MM.1S (cell line): ENCODE results near the gene KCNN2.
A peak's percentile ranks its signal among the peaks of the same experiment; 100 is the strongest.

Source experiments
- DNase-seq: peaks from one replicate; pipeline ENCODE4 v3.0.0-alpha.2; 2015
- H2AFZ ChIP-seq: fragments of 300-600 bp; sonication (generic); 2 replicates; pipeline ENCODE4 v1.6.0; 2016; ENCODE audit warnings: antibody characterized with exemption, low read length
- H3F3A ChIP-seq: fragments of 300-600 bp; sonication (generic); 2 replicates; pipeline ENCODE4 v1.6.1; 2016; ENCODE audit warnings: mild to moderate bottlenecking, antibody characterized with exemption, low read length, moderate library complexity, mixed read lengths; ENCODE audit not compliant: insufficient read depth
- H3K27ac ChIP-seq: fragments of 300-600 bp; sonication (generic); 2 replicates; pipeline ENCODE4 v1.5.1; 2016; ENCODE audit warnings: mild to moderate bottlenecking, low read length
- H3K27me3 ChIP-seq: fragments of 300-600 bp; sonication (generic); replicated peaks from 2 replicates; pipeline ENCODE4 v1.6.0; 2016; ENCODE audit warnings: low read length; ENCODE audit not compliant: insufficient read depth
- H3K36me3 ChIP-seq: fragments of 300-600 bp; sonication (generic); replicated peaks from 2 replicates; pipeline ENCODE4 v1.6.1; 2016; ENCODE audit warnings: mild to moderate bottlenecking, low read length, mixed read lengths; ENCODE audit not compliant: insufficient read depth
- H3K4me1 ChIP-seq: fragments of 300-600 bp; sonication (generic); 2 replicates; pipeline ENCODE4 v1.6.1; 2016; ENCODE audit warnings: low read length, mixed read lengths
- H3K4me2 ChIP-seq: fragments of 300-600 bp; sonication (generic); 2 replicates; pipeline ENCODE4 v1.6.0; 2016; ENCODE audit warnings: low read depth, low read length
- H3K4me3 ChIP-seq: fragments of 300-600 bp; sonication (generic); 2 replicates; pipeline ENCODE4 v1.5.1; 2016; ENCODE audit warnings: low read length, mixed read lengths
- H3K79me2 ChIP-seq: fragments of 300-600 bp; sonication (generic); 2 replicates; pipeline ENCODE4 v1.6.1; 2016; ENCODE audit warnings: mixed run types, low read length, mixed read lengths
- H3K9ac ChIP-seq: fragments of 300-600 bp; sonication (generic); 2 replicates; pipeline ENCODE4 v1.6.1; 2016; ENCODE audit warnings: low read length, mixed read lengths
- H3K9me2 ChIP-seq: fragments of 300-600 bp; sonication (generic); replicated peaks from 2 replicates; pipeline ENCODE4 v1.6.1; 2016; ENCODE audit warnings: mild to moderate bottlenecking, low read length, mixed read lengths; ENCODE audit not compliant: insufficient read depth
- H3K9me3 ChIP-seq: fragments of 300-600 bp; sonication (generic); replicated peaks from 2 replicates; pipeline ENCODE4 v1.6.1; 2016; ENCODE audit warnings: mild to moderate bottlenecking, low read length, mixed read lengths; ENCODE audit not compliant: insufficient read depth
- H4K20me1 ChIP-seq: fragments of 300-600 bp; sonication (generic); 2 replicates; pipeline ENCODE4 v1.6.1; 2016; ENCODE audit warnings: mild to moderate bottlenecking, low read length, moderate library complexity, mixed read lengths; ENCODE audit not compliant: insufficient read depth
- EZH2 ChIP-seq: fragments of 300-600 bp; sonication (generic); optimal IDR thresholded peaks from 2 replicates; pipeline ENCODE3; 2017; ENCODE audit warnings: low read depth, mild to moderate bottlenecking, antibody characterized with exemption, low read length, mixed read lengths
- EZH2phosphoT487 ChIP-seq: fragments of 300-600 bp; sonication (generic); IDR thresholded peaks from 2 replicates; pipeline ENCODE4 v1.6.1; 2018; ENCODE audit warnings: antibody characterized with exemption, low read length
- TF ChIP-seq, protein P1 (sequence below): fragments of 300-600 bp; sonication (generic); IDR thresholded peaks from 2 replicates; pipeline ENCODE4 v1.5.1; 2016; ENCODE audit warnings: antibody characterized with exemption, low read length, mixed read lengths

The KCNN2 gene

DNA sequence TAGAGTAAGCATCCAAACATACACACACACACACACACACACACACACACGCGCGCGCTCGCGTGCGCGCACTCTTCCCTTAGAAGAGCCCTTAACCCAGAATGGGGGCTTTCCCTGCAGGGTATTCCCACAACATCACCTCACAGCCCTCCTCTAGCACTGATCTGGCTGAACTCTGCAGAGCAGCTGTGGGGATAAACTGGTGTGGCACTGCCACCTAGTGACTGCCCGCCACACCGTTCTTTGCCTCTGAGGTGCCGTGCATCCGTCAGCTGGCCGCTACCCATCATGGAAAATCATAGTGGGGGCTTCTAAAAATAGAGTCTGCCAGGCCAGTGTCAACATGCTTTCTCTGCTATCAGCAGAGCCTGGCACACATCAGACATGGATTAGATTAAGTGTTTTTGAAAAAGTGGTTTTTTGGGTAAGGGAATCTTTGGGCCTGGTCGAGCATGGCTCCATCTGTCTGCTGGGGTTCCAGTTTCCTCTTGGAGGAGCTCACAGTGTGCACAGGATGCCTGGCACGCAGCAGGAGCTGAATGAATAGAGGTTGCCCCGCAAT, 88.1 kb downstream of the KCNN2 start:
- H3K9ac ChIP-seq: no peak overlapping the region
- H3K9me2 ChIP-seq: no peaks in the 10 kb centered on the region
- H3K4me2 ChIP-seq: no peak overlapping the region; the same call in 1 of the 2 replicates
- no peaks in the 10 kb centered on the region for H3K36me3 ChIP-seq
- H3K79me2 ChIP-seq: no peaks in the 10 kb centered on the region
- no peak overlapping the region for H3K4me3 ChIP-seq
- no peak overlapping the region for H3K27ac ChIP-seq
- H3K27me3 ChIP-seq: no peaks in the 10 kb centered on the region
- no peaks in the 10 kb centered on the region for H4K20me1 ChIP-seq
- H3K4me1 ChIP-seq: no peaks in the 10 kb centered on the region
- no peaks in the 10 kb centered on the region for H3K9me3 ChIP-seq
- TF ChIP-seq, protein P1, sequence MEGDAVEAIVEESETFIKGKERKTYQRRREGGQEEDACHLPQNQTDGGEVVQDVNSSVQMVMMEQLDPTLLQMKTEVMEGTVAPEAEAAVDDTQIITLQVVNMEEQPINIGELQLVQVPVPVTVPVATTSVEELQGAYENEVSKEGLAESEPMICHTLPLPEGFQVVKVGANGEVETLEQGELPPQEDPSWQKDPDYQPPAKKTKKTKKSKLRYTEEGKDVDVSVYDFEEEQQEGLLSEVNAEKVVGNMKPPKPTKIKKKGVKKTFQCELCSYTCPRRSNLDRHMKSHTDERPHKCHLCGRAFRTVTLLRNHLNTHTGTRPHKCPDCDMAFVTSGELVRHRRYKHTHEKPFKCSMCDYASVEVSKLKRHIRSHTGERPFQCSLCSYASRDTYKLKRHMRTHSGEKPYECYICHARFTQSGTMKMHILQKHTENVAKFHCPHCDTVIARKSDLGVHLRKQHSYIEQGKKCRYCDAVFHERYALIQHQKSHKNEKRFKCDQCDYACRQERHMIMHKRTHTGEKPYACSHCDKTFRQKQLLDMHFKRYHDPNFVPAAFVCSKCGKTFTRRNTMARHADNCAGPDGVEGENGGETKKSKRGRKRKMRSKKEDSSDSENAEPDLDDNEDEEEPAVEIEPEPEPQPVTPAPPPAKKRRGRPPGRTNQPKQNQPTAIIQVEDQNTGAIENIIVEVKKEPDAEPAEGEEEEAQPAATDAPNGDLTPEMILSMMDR: peak; percentile 91
- TF ChIP-seq EZH2: no peak
- H3F3A ChIP-seq: no peaks in the 10 kb centered on the region
- H2AFZ ChIP-seq: no peak overlapping the region
- peak; percentile 61 for DNase-seq

DNA sequence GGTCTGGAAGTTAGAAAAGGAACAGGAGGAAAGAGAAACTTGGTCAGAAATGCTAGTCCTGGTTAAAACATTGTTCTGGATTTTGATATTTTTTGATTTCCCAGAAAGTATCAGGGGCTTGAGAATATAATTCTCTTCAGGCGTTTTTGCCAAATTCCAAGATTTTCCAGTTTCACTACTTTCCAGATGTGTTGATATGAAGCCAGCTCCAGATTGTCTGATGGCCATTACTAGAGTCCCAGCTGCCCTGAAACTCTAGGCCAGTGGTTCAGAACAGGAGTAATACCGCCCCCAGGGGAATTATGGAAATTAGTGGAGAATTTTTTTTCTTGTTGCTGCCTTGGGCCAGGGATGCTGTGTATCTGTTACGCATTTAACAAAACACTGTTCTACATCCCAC, 88.6 kb downstream of the KCNN2 start:
- TF ChIP-seq EZH2: no peak
- TF ChIP-seq, protein P1: no peak
- no peak for TF ChIP-seq EZH2phosphoT487
- Histone ChIP-seq H3K27me3 (no peaks in the 10 kb centered on the region), H3K36me3 (no peaks in the 10 kb centered on the region), H3K9me2 (no peaks in the 10 kb centered on the region), H3K4me2 (no peak overlapping the region), H3K79me2 (no peaks in the 10 kb centered on the region), H2AFZ (no peak overlapping the region), H4K20me1 (no peaks in the 10 kb centered on the region), H3K4me3 (no peak overlapping the region), H3K27ac (no peak overlapping the region), H3K4me1 (no peaks in the 10 kb centered on the region), H3K9ac (no peak overlapping the region), H3F3A (no peaks in the 10 kb centered on the region), H3K9me3 (no peaks in the 10 kb centered on the region)
- no peak for DNase-seq

DNA sequence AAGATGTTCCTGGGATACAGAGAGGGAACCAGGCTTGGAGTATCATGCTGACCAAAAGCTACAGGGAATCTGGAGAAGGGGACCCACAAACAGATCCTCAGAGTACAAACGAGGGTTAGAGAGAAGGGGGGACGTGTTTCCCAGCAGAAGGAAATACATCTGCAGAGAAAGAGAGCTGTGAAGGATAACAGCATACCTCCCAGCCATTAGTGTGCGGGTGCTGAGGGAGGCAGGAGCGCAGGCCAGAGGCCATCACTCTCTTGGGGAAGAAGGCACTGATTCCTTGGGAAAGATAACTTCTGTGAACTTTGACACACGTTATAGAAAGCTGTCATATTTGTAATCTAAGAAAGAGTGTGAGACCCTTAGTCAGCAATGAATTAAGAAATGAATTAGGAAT, 96.9 kb downstream of the KCNN2 start:
- H2AFZ ChIP-seq: no peak overlapping the region
- no peaks in the 10 kb centered on the region for H3K79me2 ChIP-seq
- H3F3A ChIP-seq: no peaks in the 10 kb centered on the region
- no peak for DNase-seq
- no peaks in the 10 kb centered on the region for H3K4me1 ChIP-seq
- TF ChIP-seq EZH2: no peak
- TF ChIP-seq, protein P1: no peak
- TF ChIP-seq EZH2phosphoT487: no peak
- no peak overlapping the region for H3K9ac ChIP-seq
- H3K27me3 ChIP-seq: no peaks in the 10 kb centered on the region
- no peak overlapping the region for H3K4me2 ChIP-seq
- no peak overlapping the region for H3K27ac ChIP-seq
- no peaks in the 10 kb centered on the region for H3K9me2 ChIP-seq
- no peaks in the 10 kb centered on the region for H3K9me3 ChIP-seq
- no peaks in the 10 kb centered on the region for H4K20me1 ChIP-seq
- H3K36me3 ChIP-seq: no peaks in the 10 kb centered on the region
- H3K4me3 ChIP-seq: no peak overlapping the region
